Measurements from ENCODE around the gene DGAT2L6. TPM values are rescaled to one million over a fixed set of nuclear protein-coding genes. Genes with fewer than 3 reads are reported as not detected.
"Not testable (repeated sequence)": the region's sequence is repeated elsewhere in the genome, so short reads cannot be mapped to it uniquely, and the experiment has no call there.

DGAT2L6 gene
- total RNA-seq, 1 experiment from 2014 or later: not detected

GRCh38 chrX:70226687-70227086, 49.4 kb downstream of the DGAT2L6 start:
- Histone ChIP-seq H3K27me3 (replicated peaks) (no peaks in the 10 kb centered on the region), H3K4me1 (replicated peaks) (no peaks in the 10 kb centered on the region), H3K27ac (no peak overlapping the region), H3K9me3 (replicated peaks) (no peaks in the 10 kb centered on the region), H3K4me3 (no peak overlapping the region), H3K36me3 (no peaks in the 10 kb centered on the region)
- no peak for DNase-seq (ENCODE audit: low read depth in 1 of 2, low spot score in 2 of 2)

DNA sequence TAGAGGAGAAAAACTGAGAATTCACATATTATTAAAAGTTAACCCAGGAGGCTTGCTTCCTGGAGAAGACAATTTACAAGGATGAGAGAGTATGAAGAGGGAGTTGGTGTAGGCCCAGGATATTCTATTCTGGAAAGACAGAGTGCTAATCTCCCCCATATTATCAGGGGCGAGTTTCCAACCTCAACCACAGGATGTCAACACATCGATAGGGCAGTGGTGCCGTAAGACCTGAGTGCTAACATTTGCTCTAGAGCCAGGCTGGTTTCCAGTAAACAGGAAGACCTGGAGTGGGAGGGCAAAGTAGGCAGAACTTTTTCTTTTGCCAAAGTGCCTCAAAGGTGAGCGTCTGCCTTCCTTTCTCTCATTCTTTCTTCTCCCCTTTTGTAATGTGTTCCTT, 54.4 kb downstream of the DGAT2L6 start:
- no peak for DNase-seq (ENCODE audit: low read depth in 1 of 2, low spot score in 2 of 2)
- no peaks in the 10 kb centered on the region for H3K9me3 ChIP-seq (replicated peaks)
- no peak overlapping the region for H3K4me3 ChIP-seq
- no peaks in the 10 kb centered on the region for H3K4me1 ChIP-seq (replicated peaks)
- H3K27ac ChIP-seq: no peak overlapping the region
- no peaks in the 10 kb centered on the region for H3K36me3 ChIP-seq
- H3K27me3 ChIP-seq (replicated peaks): no peaks in the 10 kb centered on the region

- Histone ChIP-seq H3K4me3 (no peak within 1 kb of the TSS), H3K4me1 (replicated peaks) (no peaks in the 10 kb centered on the region), H3K36me3 (no peaks in the 10 kb centered on the region), H3K9me3 (replicated peaks) (no peaks in the 10 kb centered on the region), H3K27ac (no peak within 1 kb of the TSS), H3K27me3 (replicated peaks) (no peaks in the 10 kb centered on the region)
- DNase-seq (ENCODE audit: low read depth in 1 of 2, low spot score in 2 of 2): no peak
Measured at GRCh38 chrX:70234355-70234754, 57.1 kb downstream of the DGAT2L6 start, which contains the start of gene AWAT1. Gene AWAT1 (plus strand): TSS chrX:70234655. CDS start chrX:70234696, 41 bp downstream.

- no peak overlapping the region for H3K27ac ChIP-seq
- no peaks in the 10 kb centered on the region for H3K27me3 ChIP-seq (replicated peaks)
- H3K9me3 ChIP-seq (replicated peaks): no peaks in the 10 kb centered on the region
- no peak overlapping the region for H3K4me3 ChIP-seq
- H3K4me1 ChIP-seq (replicated peaks): no peaks in the 10 kb centered on the region
- DNase-seq (ENCODE audit: low read depth in 1 of 2, low spot score in 2 of 2): no peak
- no peaks in the 10 kb centered on the region for H3K36me3 ChIP-seq
Measured at GRCh38 chrX:70240751-70241150, 63.5 kb downstream of the DGAT2L6 start.

DNA sequence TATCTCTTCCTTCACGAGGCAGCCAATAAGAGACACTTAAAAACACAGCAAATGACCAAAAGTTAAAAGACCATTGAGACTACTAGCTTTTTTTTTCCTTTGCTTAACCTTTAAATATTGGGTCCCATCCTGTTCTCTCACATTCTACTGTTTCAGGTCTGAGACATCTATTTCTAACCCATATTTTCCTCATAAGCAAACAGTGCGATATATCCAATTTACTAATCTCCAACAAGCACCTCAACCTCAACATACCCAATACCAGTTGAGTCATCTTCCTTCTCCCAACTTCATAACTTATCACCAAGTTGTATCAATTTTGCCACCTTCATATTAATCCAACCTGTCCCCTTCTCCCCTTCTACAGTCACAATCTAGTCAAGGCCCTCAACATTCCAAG, 64.2 kb downstream of the DGAT2L6 start:
- H3K27ac ChIP-seq: no peak overlapping the region
- H3K4me1 ChIP-seq (replicated peaks): no peaks in the 10 kb centered on the region
- no peaks in the 10 kb centered on the region for H3K27me3 ChIP-seq (replicated peaks)
- no peak for DNase-seq (ENCODE audit: low read depth in 1 of 2, low spot score in 2 of 2)
- no peaks in the 10 kb centered on the region for H3K36me3 ChIP-seq
- H3K4me3 ChIP-seq: no peak overlapping the region
- H3K9me3 ChIP-seq (replicated peaks): no peaks in the 10 kb centered on the region

- H3K4me1 ChIP-seq (replicated peaks); H3K4me3 ChIP-seq; H3K27ac ChIP-seq; DNase-seq (ENCODE audit: low read depth in 1 of 2, low spot score in 2 of 2); H3K27me3 ChIP-seq (replicated peaks); H3K9me3 ChIP-seq (replicated peaks); H3K36me3 ChIP-seq: not testable (repeated sequence)
Measured at GRCh38 chrX:70243601-70244000, 66.3 kb downstream of the DGAT2L6 start.

- no peak for DNase-seq (ENCODE audit: low read depth in 1 of 2, low spot score in 2 of 2)
- no peaks in the 10 kb centered on the region for H3K27me3 ChIP-seq (replicated peaks)
- no peaks in the 10 kb centered on the region for H3K4me1 ChIP-seq (replicated peaks)
- no peak overlapping the region for H3K4me3 ChIP-seq
- H3K27ac ChIP-seq: no peak overlapping the region
- H3K9me3 ChIP-seq (replicated peaks): no peaks in the 10 kb centered on the region
- H3K36me3 ChIP-seq: no peaks in the 10 kb centered on the region
Measured at GRCh38 chrX:70244881-70245280, 67.6 kb downstream of the DGAT2L6 start.

- no peak overlapping the region for H3K27ac ChIP-seq
- no peaks in the 10 kb centered on the region for H3K36me3 ChIP-seq
- DNase-seq (ENCODE audit: low read depth in 1 of 2, low spot score in 2 of 2): no peak
- no peaks in the 10 kb centered on the region for H3K27me3 ChIP-seq (replicated peaks)
- no peak overlapping the region for H3K4me3 ChIP-seq
- no peaks in the 10 kb centered on the region for H3K4me1 ChIP-seq (replicated peaks)
- no peaks in the 10 kb centered on the region for H3K9me3 ChIP-seq (replicated peaks)
Measured at GRCh38 chrX:70247252-70247651, 70.0 kb downstream of the DGAT2L6 start.

GRCh38 chrX:70252491-70252890, 75.2 kb downstream of the DGAT2L6 start:
- no peaks in the 10 kb centered on the region for H3K4me1 ChIP-seq (replicated peaks)
- H3K27ac ChIP-seq: no peak overlapping the region
- H3K9me3 ChIP-seq (replicated peaks): no peaks in the 10 kb centered on the region
- DNase-seq (ENCODE audit: low read depth in 1 of 2, low spot score in 2 of 2): no peak
- no peaks in the 10 kb centered on the region for H3K36me3 ChIP-seq
- H3K27me3 ChIP-seq (replicated peaks): no peaks in the 10 kb centered on the region
- no peak overlapping the region for H3K4me3 ChIP-seq

DNA sequence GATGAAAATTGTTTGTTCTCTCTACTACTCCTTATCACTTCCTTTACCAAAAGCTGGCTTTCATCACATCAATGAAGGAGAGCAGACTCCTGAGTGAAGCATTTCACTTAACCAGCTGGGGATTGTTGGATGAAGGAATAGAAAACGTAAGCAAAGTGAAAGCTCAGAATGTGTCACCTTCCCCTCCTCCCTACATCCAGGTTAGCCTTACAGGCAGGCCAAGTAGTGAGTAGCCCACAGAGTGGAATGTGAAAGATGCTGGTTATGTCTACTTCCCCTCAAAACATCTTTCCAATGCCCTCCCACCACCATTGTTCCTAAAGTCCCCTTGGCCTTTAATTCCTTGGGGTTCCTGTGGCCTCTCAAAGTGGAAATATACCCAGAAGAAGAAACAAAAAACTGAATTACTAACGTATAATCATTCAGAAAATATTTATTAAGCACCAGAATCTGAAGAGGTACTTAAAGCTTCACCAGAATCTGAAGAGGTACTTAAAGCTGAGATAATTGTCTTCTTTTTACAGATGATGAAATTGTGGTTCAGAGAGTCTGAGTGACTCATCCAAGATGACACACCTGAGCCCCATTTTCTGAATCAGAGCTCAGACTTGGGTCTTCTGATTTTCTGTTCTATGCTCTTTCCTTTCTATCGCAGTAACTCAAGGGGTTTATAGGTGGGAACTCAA, 76.2 kb downstream of the DGAT2L6 start:
- Histone ChIP-seq H3K9me3 (replicated peaks) (no peaks in the 10 kb centered on the region), H3K27ac (no peak overlapping the region), H3K4me1 (replicated peaks) (no peaks in the 10 kb centered on the region), H3K4me3 (no peak overlapping the region), H3K36me3 (no peaks in the 10 kb centered on the region), H3K27me3 (replicated peaks) (no peaks in the 10 kb centered on the region)
- no peak for DNase-seq (ENCODE audit: low read depth in 1 of 2, low spot score in 2 of 2)

- Histone ChIP-seq H3K27ac (no peak overlapping the region), H3K27me3 (replicated peaks) (no peaks in the 10 kb centered on the region), H3K4me1 (replicated peaks) (no peaks in the 10 kb centered on the region), H3K4me3 (no peak overlapping the region), H3K36me3 (no peaks in the 10 kb centered on the region), H3K9me3 (replicated peaks) (no peaks in the 10 kb centered on the region)
- DNase-seq (ENCODE audit: low read depth in 1 of 2, low spot score in 2 of 2): no peak
Measured at GRCh38 chrX:70254063-70254400, 76.7 kb downstream of the DGAT2L6 start.

GRCh38 chrX:70254909-70255308, 77.6 kb downstream of the DGAT2L6 start:
- Histone ChIP-seq H3K27me3 (replicated peaks) (no peaks in the 10 kb centered on the region), H3K36me3 (no peaks in the 10 kb centered on the region), H3K4me3 (no peak overlapping the region), H3K27ac (no peak overlapping the region), H3K4me1 (replicated peaks) (no peaks in the 10 kb centered on the region), H3K9me3 (replicated peaks) (no peaks in the 10 kb centered on the region)
- DNase-seq (ENCODE audit: low read depth in 1 of 2, low spot score in 2 of 2): no peak
